IPS-20b (cell line): Measurements from ENCODE around the gene FYN.

Experiments used
- H3K27ac ChIP-seq: one replicate; pipeline ENCODE4 v1.5.1; 2013; ENCODE audit warnings: low read length
- H3K27me3 ChIP-seq: 2 replicates; pipeline ENCODE4 v1.6.1; 2013; ENCODE audit warnings: mild to moderate bottlenecking, low read length, inconsistent platforms; ENCODE audit not compliant: insufficient read depth
- H3K36me3 ChIP-seq: 2 replicates; pipeline ENCODE4 v1.6.1; 2013; ENCODE audit warnings: low read depth, mild to moderate bottlenecking, inconsistent platforms, low read length, moderate library complexity; ENCODE audit not compliant: insufficient read depth
- H3K4me1 ChIP-seq: 2 replicates; pipeline ENCODE4 v1.6.1; 2013; ENCODE audit warnings: mild to moderate bottlenecking, control low read depth, inconsistent platforms, low read length, moderate library complexity; ENCODE audit not compliant: insufficient read depth
- H3K4me3 ChIP-seq: 2 replicates; pipeline ENCODE4 v1.5.1; 2013; ENCODE audit warnings: mild to moderate bottlenecking, low read length, inconsistent platforms
- H3K9ac ChIP-seq: 2 replicates; pipeline ENCODE4 v1.6.1; 2013; ENCODE audit warnings: low read depth, mild to moderate bottlenecking, inconsistent platforms, low read length, moderate library complexity
- H3K9me3 ChIP-seq: 2 replicates; pipeline ENCODE4 v1.6.1; 2013; ENCODE audit warnings: mild to moderate bottlenecking, low read depth, low read length, inconsistent platforms; ENCODE audit not compliant: insufficient read depth

FYN gene

DNA sequence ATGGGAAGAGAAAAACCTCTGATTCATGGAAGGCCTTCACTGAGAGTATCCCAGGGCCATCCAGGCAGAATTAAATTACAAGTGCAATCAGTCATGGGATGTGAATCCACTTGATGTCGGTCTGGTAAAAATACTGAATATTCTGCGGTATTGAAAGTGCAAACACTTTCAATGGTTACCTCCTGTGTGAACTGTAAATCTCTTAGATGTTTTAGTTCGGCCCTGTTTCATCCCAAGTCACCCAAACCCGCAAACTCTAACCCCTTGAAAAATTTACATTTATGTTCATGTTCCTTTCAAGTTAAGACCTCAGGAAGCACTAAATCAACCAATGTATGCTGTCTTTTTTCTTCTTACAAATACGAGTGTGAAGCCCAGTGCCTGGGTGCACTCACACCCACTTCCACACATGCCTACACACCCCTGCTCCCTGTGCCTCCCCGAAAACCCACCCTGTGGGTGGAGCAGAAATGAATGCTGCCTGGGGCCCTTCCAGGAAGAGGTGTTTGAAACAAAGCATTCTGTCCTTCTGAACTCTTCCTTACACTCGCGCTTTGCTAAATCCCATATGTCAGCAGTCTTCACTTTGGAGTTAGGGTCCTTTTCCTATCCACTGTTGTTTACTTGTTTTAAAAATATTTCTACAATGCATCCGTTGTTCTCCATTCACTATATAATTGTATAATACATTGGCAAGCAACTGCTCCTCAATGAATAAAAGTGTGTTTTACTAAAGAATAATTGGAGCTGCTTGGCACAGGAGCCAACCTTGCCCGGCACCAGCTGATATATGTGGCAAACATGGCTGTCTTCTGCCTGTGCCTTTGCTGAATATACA, 62.7 kb downstream of the FYN start:
- H3K4me3 ChIP-seq, result no peak overlapping the region
- no peak overlapping the region for H3K9ac ChIP-seq
- H3K27me3 ChIP-seq, result no peaks in the 10 kb centered on the region
- no peaks in the 10 kb centered on the region for H3K36me3 ChIP-seq
- H3K4me1 ChIP-seq, result peaks cover 4% of the 10 kb centered on the region
- H3K27ac ChIP-seq, result no peak overlapping the region
- no peaks in the 10 kb centered on the region for H3K9me3 ChIP-seq

DNA sequence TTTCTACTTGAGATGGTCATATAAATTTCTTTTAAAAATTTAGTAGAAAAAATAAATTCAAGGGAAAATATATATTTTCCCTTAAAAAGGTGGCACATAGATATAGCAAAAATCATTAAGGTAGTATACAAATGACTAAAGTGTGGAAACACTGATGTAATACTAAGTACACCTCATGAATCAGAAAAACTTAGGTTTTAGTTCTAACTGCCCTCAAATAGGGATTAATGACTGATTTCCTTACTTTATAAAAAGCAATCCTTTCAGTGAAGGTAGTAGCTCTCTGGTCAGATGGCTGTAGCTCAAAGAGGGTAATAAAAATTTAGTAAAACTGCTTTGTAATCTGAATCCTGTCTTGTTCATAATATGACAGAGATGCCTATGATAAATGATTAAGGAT, 63.5 kb downstream of the FYN start:
- Histone ChIP-seq H3K4me3 (no peak overlapping the region), H3K9ac (no peak overlapping the region), H3K36me3 (no peaks in the 10 kb centered on the region), H3K9me3 (no peaks in the 10 kb centered on the region), H3K27ac (no peak overlapping the region), H3K27me3 (no peaks in the 10 kb centered on the region), H3K4me1 (peaks cover 4% of the 10 kb centered on the region)

GRCh38 chr6:111809264-111809663, 64.0 kb downstream of the FYN start:
- H3K27ac ChIP-seq, result no peak overlapping the region
- H3K9me3 ChIP-seq, result no peaks in the 10 kb centered on the region
- H3K9ac ChIP-seq, result no peak overlapping the region
- H3K27me3 ChIP-seq, result no peaks in the 10 kb centered on the region
- no peaks in the 10 kb centered on the region for H3K36me3 ChIP-seq
- H3K4me3 ChIP-seq, result no peak overlapping the region
- H3K4me1 ChIP-seq, result peaks cover 4% of the 10 kb centered on the region

- Histone ChIP-seq H3K4me3 (no peak overlapping the region), H3K36me3 (no peaks in the 10 kb centered on the region), H3K4me1 (no peaks in the 10 kb centered on the region; the same call in 1 of the 2 replicates), H3K27me3 (no peaks in the 10 kb centered on the region), H3K9ac (no peak overlapping the region), H3K9me3 (no peaks in the 10 kb centered on the region), H3K27ac (no peak overlapping the region)
Measured at GRCh38 chr6:111808493-111808892, 64.8 kb downstream of the FYN start.

DNA sequence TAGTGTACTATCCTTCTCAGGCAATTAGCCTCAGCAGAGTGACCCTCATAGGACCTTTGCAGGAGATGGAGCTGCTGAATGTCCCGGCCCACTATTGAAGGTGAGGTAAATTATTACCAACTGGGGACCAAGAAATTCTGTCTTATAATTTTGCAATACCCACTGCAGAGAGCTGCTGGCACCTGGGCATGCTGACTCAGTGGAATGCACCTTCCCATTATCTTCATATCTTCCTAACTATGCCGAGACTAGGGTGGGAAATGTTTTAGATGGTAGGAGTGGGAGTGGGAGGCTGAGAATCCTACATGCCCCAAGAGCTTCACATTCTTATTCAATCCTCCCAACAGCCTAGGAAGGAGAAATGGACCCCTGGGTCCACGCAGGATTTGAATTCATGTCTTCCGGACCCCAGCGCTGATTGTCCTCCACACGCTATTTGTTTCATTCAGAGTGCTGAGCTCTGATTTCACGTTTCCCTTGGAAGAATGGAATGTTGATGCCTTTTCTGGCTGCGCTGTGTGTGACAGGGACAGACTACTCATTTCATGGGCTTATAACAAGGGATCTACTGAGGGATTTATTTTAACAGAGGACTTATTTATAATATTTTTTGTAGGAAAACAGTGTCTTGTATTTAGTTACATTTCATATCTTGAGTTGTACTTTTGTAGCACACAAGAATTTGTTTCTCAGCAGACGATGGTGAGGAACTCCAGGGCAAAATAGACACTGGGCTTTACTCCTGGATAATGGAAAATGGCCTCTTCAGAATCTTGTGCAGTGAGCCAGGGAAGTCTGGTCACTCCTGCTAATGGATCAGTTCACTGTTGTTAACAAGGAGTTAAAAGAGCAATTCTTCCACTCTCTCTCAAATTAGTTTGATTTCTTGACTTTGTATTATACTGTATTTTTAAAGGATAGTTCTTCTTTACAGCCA, 66.4 kb downstream of the FYN start:
- Histone ChIP-seq H3K27ac (no peak overlapping the region), H3K27me3 (no peaks in the 10 kb centered on the region), H3K4me1 (no peaks in the 10 kb centered on the region), H3K4me3 (no peak overlapping the region), H3K36me3 (no peaks in the 10 kb centered on the region), H3K9ac (no peak overlapping the region), H3K9me3 (no peaks in the 10 kb centered on the region)

DNA sequence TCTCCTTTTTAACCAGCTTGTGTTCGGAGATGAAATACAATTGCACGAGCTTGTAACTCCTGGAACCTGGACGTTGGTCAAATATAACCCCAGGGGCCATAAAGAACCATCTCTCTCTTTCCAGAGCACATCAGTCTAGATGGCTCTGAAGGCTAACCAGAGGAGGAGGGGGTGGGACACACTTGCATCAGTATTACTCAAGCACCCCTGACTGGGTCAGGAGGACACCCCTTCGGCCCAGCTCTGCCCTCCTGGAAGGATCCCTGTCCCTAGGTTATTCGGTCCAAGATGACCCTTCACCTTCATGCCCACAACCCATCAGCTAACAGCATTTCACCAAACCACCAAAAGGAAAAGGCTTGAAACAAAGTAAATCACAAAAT, 67.1 kb downstream of the FYN start:
- H3K36me3 ChIP-seq, result no peaks in the 10 kb centered on the region
- no peak overlapping the region for H3K4me3 ChIP-seq
- H3K9ac ChIP-seq, result no peak overlapping the region
- H3K27ac ChIP-seq, result no peak overlapping the region
- H3K4me1 ChIP-seq, result no peaks in the 10 kb centered on the region
- H3K9me3 ChIP-seq, result no peaks in the 10 kb centered on the region
- no peaks in the 10 kb centered on the region for H3K27me3 ChIP-seq

DNA sequence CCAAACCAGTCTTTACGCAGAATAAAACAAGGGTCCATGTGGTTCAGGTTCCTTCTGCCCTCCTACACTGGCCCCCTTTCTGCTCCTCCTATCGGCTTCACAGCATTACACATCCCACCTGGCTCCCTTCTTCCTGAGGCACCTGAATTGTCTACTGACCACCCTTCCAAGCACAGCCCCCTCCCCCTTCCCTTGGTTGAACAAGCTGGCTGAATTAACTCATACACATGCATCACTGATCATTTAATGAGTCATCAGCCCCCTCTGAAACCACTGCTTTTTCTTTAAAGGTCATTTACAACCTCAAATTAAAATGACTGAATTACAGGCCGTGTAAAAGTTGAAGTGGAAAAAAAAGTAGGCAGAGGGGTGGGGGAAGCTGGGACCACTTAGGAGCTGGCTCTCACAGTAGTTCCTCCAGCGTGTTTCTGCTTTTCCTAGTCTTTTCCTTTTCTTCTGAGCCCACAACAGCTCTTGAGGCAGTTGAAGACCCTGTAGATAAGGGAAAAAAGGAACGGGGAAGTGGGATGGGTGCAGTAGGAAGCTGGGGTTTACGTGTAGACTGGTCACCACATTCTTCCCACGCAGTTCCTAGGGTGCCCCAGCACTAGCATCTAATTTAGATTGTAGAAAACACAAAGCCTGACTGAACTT, 67.6 kb downstream of the FYN start:
- no peak overlapping the region for H3K9ac ChIP-seq
- no peaks in the 10 kb centered on the region; the same call in 1 of the 2 replicates for H3K4me1 ChIP-seq
- no peaks in the 10 kb centered on the region for H3K36me3 ChIP-seq
- H3K27ac ChIP-seq, result no peak overlapping the region
- no peaks in the 10 kb centered on the region for H3K27me3 ChIP-seq
- H3K9me3 ChIP-seq, result no peaks in the 10 kb centered on the region
- H3K4me3 ChIP-seq, result no peak overlapping the region

DNA sequence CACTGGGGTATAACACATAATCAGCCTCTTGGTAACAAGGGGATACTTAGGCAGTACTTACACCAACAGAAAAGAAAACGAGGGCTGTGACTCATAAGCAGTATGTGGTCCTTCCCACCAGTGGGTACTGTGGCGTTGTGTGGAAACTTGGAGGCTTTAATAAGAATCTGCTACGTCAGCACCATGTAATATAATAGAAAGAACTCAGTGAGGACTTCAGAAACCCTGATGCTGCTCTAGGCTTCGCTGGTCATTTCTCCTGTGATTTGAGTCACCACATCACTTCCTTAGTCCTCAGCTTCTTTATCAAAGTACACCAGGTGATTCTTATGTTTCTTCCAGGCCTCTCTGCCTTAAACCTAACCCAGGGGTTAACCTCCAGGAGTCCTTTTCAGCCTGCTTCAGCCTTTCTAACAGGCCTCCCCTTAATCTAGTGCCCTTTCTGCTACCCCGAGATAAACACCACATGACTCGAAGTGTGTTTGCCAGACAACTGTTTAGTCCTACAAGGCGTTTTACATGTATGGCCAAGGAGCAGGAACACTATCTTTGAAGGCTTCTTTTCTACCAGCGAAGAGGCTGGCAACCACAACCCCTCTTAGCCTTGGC, 68.5 kb downstream of the FYN start:
- no peaks in the 10 kb centered on the region for H3K27me3 ChIP-seq
- no peaks in the 10 kb centered on the region for H3K36me3 ChIP-seq
- H3K27ac ChIP-seq, result no peak overlapping the region
- no peak overlapping the region for H3K9ac ChIP-seq
- H3K4me3 ChIP-seq, result no peak overlapping the region
- no peaks in the 10 kb centered on the region for H3K9me3 ChIP-seq
- peaks cover 8% of the 10 kb centered on the region; the same call in 1 of the 2 replicates for H3K4me1 ChIP-seq

- H3K27me3 ChIP-seq, result no peaks in the 10 kb centered on the region
- H3K4me3 ChIP-seq, result no peak overlapping the region
- H3K9me3 ChIP-seq, result no peaks in the 10 kb centered on the region
- H3K9ac ChIP-seq, result no peak overlapping the region
- H3K4me1 ChIP-seq, result peaks cover 13% of the 10 kb centered on the region; the same call in 1 of the 2 replicates
- no peaks in the 10 kb centered on the region for H3K36me3 ChIP-seq
- H3K27ac ChIP-seq, result no peak overlapping the region
Measured at GRCh38 chr6:111803804-111804203, 69.4 kb downstream of the FYN start.

DNA sequence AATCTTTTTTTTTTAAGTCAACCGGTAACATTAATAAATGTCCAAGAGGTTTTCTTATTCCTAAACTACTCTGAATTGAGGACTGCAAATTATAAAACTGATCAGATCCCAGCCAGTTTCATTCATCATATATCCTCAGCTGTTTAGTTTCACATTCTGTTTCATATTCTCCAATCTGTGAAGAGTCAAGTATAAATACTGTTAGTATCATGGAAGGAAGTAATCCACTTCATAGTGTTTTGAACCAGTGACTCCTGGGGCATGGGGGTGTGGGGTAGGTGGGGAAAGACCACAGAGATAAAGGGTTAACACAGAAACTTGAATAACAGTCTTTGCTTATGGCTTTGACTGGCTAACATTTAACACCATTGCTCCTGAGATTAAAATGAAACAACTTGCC, 69.9 kb downstream of the FYN start:
- no peaks in the 10 kb centered on the region for H3K9me3 ChIP-seq
- no peaks in the 10 kb centered on the region for H3K27me3 ChIP-seq
- H3K27ac ChIP-seq, result no peak overlapping the region
- no peaks in the 10 kb centered on the region for H3K36me3 ChIP-seq
- no peak overlapping the region for H3K9ac ChIP-seq
- H3K4me1 ChIP-seq, result peaks cover 17% of the 10 kb centered on the region; the same call in 1 of the 2 replicates
- H3K4me3 ChIP-seq, result no peak overlapping the region

GRCh38 chr6:111802720-111803330, 70.4 kb downstream of the FYN start:
- Histone ChIP-seq H3K9me3 (no peaks in the 10 kb centered on the region), H3K4me1 (peaks cover 19% of the 10 kb centered on the region; the same call in 1 of the 2 replicates), H3K27me3 (no peaks in the 10 kb centered on the region), H3K36me3 (no peaks in the 10 kb centered on the region), H3K27ac (no peak overlapping the region), H3K9ac (no peak overlapping the region), H3K4me3 (no peak overlapping the region)
